Caco-2 (cell line): Measurements from ENCODE around the gene SH2D1A. TPM values are rescaled to one million over a fixed set of nuclear protein-coding genes. Genes with fewer than 3 reads are reported as not detected.

Experiments
- BruUV-seq: library from RNA; stranded (reverse); fragments of 400-500 nt; replicated peaks from 2 replicates; lab custom pipeline; 2021; lab: Mats Ljungman, UMichigan
- CTCF ChIA-PET: fragments of 300-600 bp; sonication (Branson Sonifier 250); formaldehyde crosslinking; loops from one replicate; lab custom pipeline; 2022; ENCODE audit warnings: antibody characterized with exemption; lab: Charles Lee
- POLR2A ChIA-PET: fragments of 300-600 bp; sonication (Branson Sonifier 250); formaldehyde crosslinking; loops from one replicate; lab custom pipeline; 2022; ENCODE audit warnings: antibody characterized with exemption; lab: Charles Lee
- DNase-seq, 2 experiments: peaks; one replicate each; pipeline versions ENCODE4 v3.0.0 to v3.0.0-alpha.2; 2020 to 2022
- H3K27me3 ChIP-seq: replicated peaks from 2 replicates; pipeline ENCODE4 v1.6.0; 2011; ENCODE audit warnings: low read length; ENCODE audit not compliant: control insufficient read depth, insufficient read depth
- H3K36me3 ChIP-seq: 2 replicates; pipeline ENCODE4 v1.5.1; 2011; ENCODE audit warnings: low read length; ENCODE audit not compliant: control insufficient read depth, insufficient read depth
- H3K4me1 ChIP-seq: fragments of 250-450 bp; sonication (Bioruptor Pico); 2 replicates; pipeline ENCODE4 v1.5.1; 2020; ENCODE audit warnings: mild to moderate bottlenecking
- H3K4me3 ChIP-seq: 2 replicates; pipeline ENCODE4 v1.5.1; 2011; ENCODE audit warnings: low read depth, mild to moderate bottlenecking, control low read depth, low read length
- H3K9me3 ChIP-seq: fragments of 250-450 bp; sonication (Bioruptor Pico); 2 replicates; pipeline ENCODE4 v1.5.1; 2020; ENCODE audit warnings: mild to moderate bottlenecking, moderate library complexity
- H3K27ac Mint-ChIP-seq: one replicate; pipeline ENCODE4 v1.8.0; 2022; ENCODE audit warnings: mixed read lengths; ENCODE audit not compliant: unreplicated experiment
- H3K27me3 Mint-ChIP-seq: one replicate; pipeline ENCODE4 v1.8.0; 2022; ENCODE audit warnings: mixed read lengths; ENCODE audit not compliant: insufficient read depth, unreplicated experiment
- H3K36me3 Mint-ChIP-seq: one replicate; pipeline ENCODE4 v1.8.0; 2022; ENCODE audit warnings: mild to moderate bottlenecking, mixed read lengths; ENCODE audit not compliant: insufficient read depth, unreplicated experiment
- H3K4me1 Mint-ChIP-seq: one replicate; pipeline ENCODE4 v1.8.0; 2022; ENCODE audit warnings: low read depth, mixed read lengths; ENCODE audit not compliant: unreplicated experiment
- H3K4me3 Mint-ChIP-seq: one replicate; pipeline ENCODE4 v1.8.0; 2022; ENCODE audit warnings: mild to moderate bottlenecking, moderate library complexity, mixed read lengths; ENCODE audit not compliant: unreplicated experiment
- H3K9me3 Mint-ChIP-seq: one replicate; pipeline ENCODE4 v1.8.0; 2022; ENCODE audit warnings: mixed read lengths; ENCODE audit not compliant: unreplicated experiment
- CTCF ChIP-seq, 2 experiments: fragments of 200-600 bp in 1 of 2; IDR thresholded peaks; 1 replicate in 1 of 2; 2 replicates in 1 of 2; pipeline versions ENCODE4 v1.5.1 to v1.8.0; 2011 to 2022; ENCODE audit warnings: antibody characterized with exemption in 1 of 2, control low read depth in 1 of 2, inconsistent platforms in 1 of 2, low read depth in 1 of 2, low read length in 1 of 2, mild to moderate bottlenecking in 1 of 2, moderate library complexity in 1 of 2; ENCODE audit not compliant: insufficient read depth in 1 of 2, severe bottlenecking in 1 of 2, unreplicated experiment in 1 of 2
- intact Hi-C: fragments of 100-400 bp; cut with micrococcal nuclease; formaldehyde crosslinking; loops from one replicate; pipeline ENCODE4 v1.10.0; 2022; ENCODE audit not compliant: unreplicated experiment
- total RNA-seq: library from RNA; stranded (reverse); gene quantifications from 2 replicates; pipeline ENCODE4 v1.2.3, GENCODE V29; 2022

Gene SH2D1A
- total RNA-seq, 1 experiment from 2014 or later = not detected

DNA sequence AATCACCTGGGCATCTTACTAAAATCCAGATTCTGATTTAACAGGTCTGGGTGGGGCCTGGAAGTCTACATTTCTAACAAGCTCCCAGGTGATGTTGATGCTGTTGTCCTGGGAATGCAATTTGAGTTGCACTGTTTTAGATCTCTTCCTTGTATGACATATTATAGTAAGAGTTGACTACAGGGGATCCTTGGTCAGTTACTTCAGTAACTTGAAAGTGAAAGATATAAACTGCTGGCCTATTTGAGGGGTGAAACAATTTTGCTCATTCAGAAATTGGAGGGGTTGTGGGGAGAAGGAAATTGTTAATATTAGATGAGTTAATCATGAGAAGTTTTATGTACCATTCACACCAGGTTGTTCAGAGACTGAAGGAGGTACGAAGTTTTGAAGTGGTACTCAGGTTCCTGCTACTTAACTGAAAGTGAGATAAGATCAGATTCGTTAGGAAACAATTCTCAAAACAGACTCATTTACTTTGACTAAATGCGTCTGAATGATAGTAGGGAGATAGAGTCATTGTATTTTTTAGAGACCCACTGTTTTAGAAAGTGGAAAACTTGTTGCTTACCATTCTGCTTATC is 12.5 kb downstream of the SH2D1A start:
- H3K4me3 ChIP-seq = no peak overlapping the region
- Mint-ChIP-seq H3K4me1 (no peaks in the 10 kb centered on the region), H3K4me3 (no peak overlapping the region), H3K27me3 (no peaks in the 10 kb centered on the region), H3K36me3 (no peaks in the 10 kb centered on the region), H3K27ac (no peak overlapping the region), H3K9me3 (no peaks in the 10 kb centered on the region)
- no peak for TF ChIP-seq CTCF (IDR thresholded peaks at IDR 0.05; ENCODE audit: insufficient read depth in 1 of 2, low read depth in 1 of 2, low read length in 1 of 2, severe bottlenecking in 1 of 2, unreplicated experiment in 1 of 2)
- DNase-seq = no peak
- no TSS peak for BruUV-seq
- intact Hi-C loops = no loop called here
- ChIA-PET POLR2A (no interaction called here), CTCF (no interaction called here)
- H3K9me3 ChIP-seq = no peaks in the 10 kb centered on the region
- H3K4me1 ChIP-seq = no peaks in the 10 kb centered on the region
- no peaks in the 10 kb centered on the region for H3K27me3 ChIP-seq
- no peaks in the 10 kb centered on the region for H3K36me3 ChIP-seq

DNA sequence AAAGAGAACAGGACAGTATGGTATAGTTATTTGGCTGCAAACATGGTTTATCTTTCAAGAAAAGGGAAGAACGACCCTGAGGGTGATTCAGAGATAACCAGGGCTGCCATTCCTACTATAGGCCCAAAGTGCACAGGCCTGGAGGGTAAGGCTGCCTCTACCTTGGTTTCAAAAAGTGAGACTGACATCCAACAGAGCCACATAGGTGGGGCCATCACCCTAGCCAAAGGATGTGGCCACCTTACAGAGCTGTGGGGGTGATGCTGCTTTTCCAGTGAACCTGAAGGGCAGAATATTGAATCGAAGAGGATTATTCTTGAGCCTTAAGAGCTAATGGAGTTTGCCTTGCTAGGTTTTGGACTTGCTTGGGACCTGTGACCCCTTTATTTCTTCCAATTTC is 15.7 kb downstream of the SH2D1A start:
- no peaks in the 10 kb centered on the region for H3K36me3 ChIP-seq
- no peak for TF ChIP-seq CTCF (IDR thresholded peaks at IDR 0.05; ENCODE audit: insufficient read depth in 1 of 2, low read depth in 1 of 2, low read length in 1 of 2, severe bottlenecking in 1 of 2, unreplicated experiment in 1 of 2)
- intact Hi-C loops = no loop called here
- no peaks in the 10 kb centered on the region for H3K9me3 Mint-ChIP-seq
- no peaks in the 10 kb centered on the region for H3K27me3 ChIP-seq
- no TSS peak for BruUV-seq
- H3K9me3 ChIP-seq = no peaks in the 10 kb centered on the region
- no peaks in the 10 kb centered on the region for H3K4me1 ChIP-seq
- CTCF ChIA-PET = no interaction called here
- no peak overlapping the region for H3K4me3 ChIP-seq
- no peaks in the 10 kb centered on the region for H3K36me3 Mint-ChIP-seq
- H3K4me1 Mint-ChIP-seq = no peaks in the 10 kb centered on the region
- H3K4me3 Mint-ChIP-seq = no peak overlapping the region
- no peak overlapping the region for H3K27ac Mint-ChIP-seq
- DNase-seq = no peak
- H3K27me3 Mint-ChIP-seq = no peaks in the 10 kb centered on the region
- POLR2A ChIA-PET = no interaction called here

DNA sequence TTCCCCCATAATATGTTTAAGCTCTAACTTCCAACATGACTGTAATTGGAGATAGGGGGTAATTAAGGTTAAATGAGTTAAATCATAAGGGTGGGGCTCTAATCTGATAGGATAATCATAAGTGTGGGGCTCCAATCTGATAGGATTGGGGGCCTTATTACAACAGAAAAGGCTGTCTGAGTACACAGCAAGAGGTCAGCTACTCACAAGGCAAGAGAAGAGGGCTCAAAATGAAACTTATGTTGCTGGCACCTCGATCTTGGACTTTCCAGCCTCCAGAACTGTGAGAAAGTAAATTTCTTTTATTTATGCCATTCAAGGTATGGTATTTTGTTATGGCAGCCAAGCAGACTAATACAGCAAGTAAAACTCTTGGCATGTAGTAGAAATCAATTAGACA is 16.4 kb downstream of the SH2D1A start:
- H3K27me3 ChIP-seq = no peaks in the 10 kb centered on the region
- TF ChIP-seq CTCF (IDR thresholded peaks at IDR 0.05; ENCODE audit: insufficient read depth in 1 of 2, low read depth in 1 of 2, low read length in 1 of 2, severe bottlenecking in 1 of 2, unreplicated experiment in 1 of 2) = no peak
- H3K9me3 ChIP-seq = no peaks in the 10 kb centered on the region
- Mint-ChIP-seq H3K4me3 (no peak overlapping the region), H3K9me3 (no peaks in the 10 kb centered on the region), H3K27me3 (no peaks in the 10 kb centered on the region), H3K27ac (no peak overlapping the region), H3K36me3 (no peaks in the 10 kb centered on the region), H3K4me1 (no peaks in the 10 kb centered on the region)
- ChIA-PET POLR2A (no interaction called here), CTCF (no interaction called here)
- no peak for DNase-seq
- no peaks in the 10 kb centered on the region for H3K4me1 ChIP-seq
- no peak overlapping the region for H3K4me3 ChIP-seq
- BruUV-seq = no TSS peak
- intact Hi-C loops = no loop called here
- H3K36me3 ChIP-seq = no peaks in the 10 kb centered on the region
